GM18499 (cell line): ENCODE data around the gene EP400.

ENCODE experiments used
- ATAC-seq: cut with Tn5 transposase; IDR thresholded peaks from one replicate; pipeline ENCODE4 v1.9.1; 2021; ENCODE audit warnings: moderate number of reproducible peaks; ENCODE audit not compliant: insufficient read depth, unreplicated experiment

Gene EP400

GRCh38 chr12:131927110-131928079 lies 22.3 kb upstream of the EP400 start:
- ATAC-seq = no peak

GRCh38 chr12:131928080-131928710 lies 21.5 kb upstream of the EP400 start:
- no peak for ATAC-seq

GRCh38 chr12:131928711-131929580 lies 20.8 kb upstream of the EP400 start, which contains the start of gene PUS1:
TSS of gene PUS1 (plus strand) at chr12:131929276. CDS start at chr12:131929723, 447 bp downstream.
- peak; percentile 39 for ATAC-seq

GRCh38 chr12:131929581-131930456 lies 19.9 kb upstream of the EP400 start:
- ATAC-seq = no peak

- no peak for ATAC-seq
Observed at GRCh38 chr12:131930510-131930909, 19.2 kb upstream of the EP400 start.

GRCh38 chr12:131933387-131933786 lies 16.4 kb upstream of the EP400 start:
- ATAC-seq = no peak

GRCh38 chr12:131934535-131934934 lies 15.2 kb upstream of the EP400 start:
- ATAC-seq = no peak

- ATAC-seq = no peak
Observed at GRCh38 chr12:131938082-131938481, 11.7 kb upstream of the EP400 start.

- ATAC-seq = no peak
Observed at GRCh38 chr12:131939007-131939406, 10.7 kb upstream of the EP400 start.

GRCh38 chr12:131940141-131940547 lies 9.6 kb upstream of the EP400 start:
- ATAC-seq = no peak

GRCh38 chr12:131941116-131941986 lies 8.4 kb upstream of the EP400 start:
- no peak for ATAC-seq

GRCh38 chr12:131941987-131942341 lies 7.8 kb upstream of the EP400 start:
- ATAC-seq = no peak

GRCh38 chr12:131942671-131943070 lies 7.1 kb upstream of the EP400 start:
- ATAC-seq = no peak

GRCh38 chr12:131943389-131943788 lies 6.4 kb upstream of the EP400 start:
- ATAC-seq = no peak

GRCh38 chr12:131943876-131944275 lies 5.9 kb upstream of the EP400 start:
- no peak for ATAC-seq

- ATAC-seq = no peak
Observed at GRCh38 chr12:131944601-131945251, 5.0 kb upstream of the EP400 start.

GRCh38 chr12:131946757-131947156 lies 3.0 kb upstream of the EP400 start:
- ATAC-seq = no peak

- ATAC-seq = no peak
Observed at GRCh38 chr12:131947482-131948027, 2.2 kb upstream of the EP400 start.
